ENCODE results near the gene FAM43A. TPM values are rescaled to one million over a fixed set of nuclear protein-coding genes. Genes with fewer than 3 reads are reported as not detected.
A peak's percentile ranks its signal among the peaks of the same experiment; 100 is the strongest.

The FAM43A gene
- total RNA-seq, 1 donor from 2014 or later, result 27.2 TPM

GRCh38 chr3:194673761-194674160 lies 11.9 kb upstream of the FAM43A start:
- ATAC-seq (ENCODE audit: low read depth), result no peak
- H3K27ac Mint-ChIP-seq, result no peak overlapping the region

DNA sequence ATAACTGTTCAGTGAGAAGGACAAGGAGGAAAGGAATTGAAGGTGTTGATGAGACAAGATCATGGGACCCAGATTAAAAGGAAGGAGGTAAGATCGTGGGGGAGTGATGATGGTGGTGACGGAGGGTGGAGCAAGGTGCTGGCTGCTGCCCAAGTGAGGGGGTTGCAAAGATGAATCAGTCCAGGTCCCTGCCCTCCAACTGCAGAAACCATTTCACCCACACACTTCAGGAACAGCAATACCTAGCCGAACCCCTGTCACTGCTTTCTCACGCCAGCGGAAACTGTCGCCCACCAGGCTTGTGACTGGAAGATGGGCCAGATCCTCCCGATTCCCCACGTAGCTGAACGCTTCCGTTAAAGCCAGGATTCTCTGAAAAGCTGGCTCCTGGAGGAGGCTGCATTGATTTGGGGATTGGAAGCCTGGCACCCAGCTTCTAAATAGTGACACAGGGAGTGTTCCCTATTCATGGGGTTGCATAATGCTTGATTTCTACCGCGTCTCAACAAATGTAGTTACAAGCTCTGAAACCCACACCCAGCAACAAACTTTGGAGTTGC lies 10.5 kb upstream of the FAM43A start:
- Mint-ChIP-seq H3K27ac (no peak overlapping the region), H3K4me1 (peaks cover 19% of the 10 kb centered on the region), H3K36me3 (ENCODE audit: low read depth) (peaks cover 13% of the 10 kb centered on the region), H3K9me3 (no peaks in the 10 kb centered on the region), H3K27me3 (peaks cover 6% of the 10 kb centered on the region), H3K4me3 (no peak overlapping the region)
- no peak for TF ChIP-seq CTCF (IDR thresholded peaks at IDR 0.05)
- POLR2A ChIA-PET, result interaction anchor here (5.6 kb wide), 1 partner anchor 10 kb away, joined by 127 read pairs; the partner anchor contains the start of gene FAM43A
- ATAC-seq (ENCODE audit: low read depth), result no peak
- CTCF ChIA-PET, result interaction anchor here (0.8 to 1.8 kb wide), 3 partner anchors 7 to 586 kb away, joined by 3 to 9 read pairs (median 4); no protein-coding TSS in a partner anchor
- DNase-seq, result no peak
- intact Hi-C loops (cut with micrococcal nuclease), result no loop called here

More at GRCh38 chr3:194673761-194674160, 11.9 kb upstream of the FAM43A start:
- Mint-ChIP-seq H3K4me3 (peak overlapping the region; percentile 11), H3K4me1 (peaks cover 19% of the 10 kb centered on the region), H3K9me3 (no peaks in the 10 kb centered on the region), H3K36me3 (ENCODE audit: low read depth) (peaks cover 24% of the 10 kb centered on the region), H3K27me3 (peaks cover 6% of the 10 kb centered on the region)
- TF ChIP-seq CTCF (IDR thresholded peaks at IDR 0.05), result no peak
- POLR2A ChIA-PET, result interaction anchor here (5.6 kb wide), 1 partner anchor 11 kb away, joined by 127 read pairs; the partner anchor contains the start of gene FAM43A
- CTCF ChIA-PET, result interaction anchor here (0.9 to 3.7 kb wide), 6 partner anchors 9 to 597 kb away, joined by 3 to 38 read pairs (median 4); partner anchors contain the start of genes FAM43A and XXYLT1
- intact Hi-C loops (cut with micrococcal nuclease), result loop anchor here (2.0 kb wide), 3 partner anchors 13 to 1233 kb away; partner anchors contain the start of gene ACAP2
- no peak for DNase-seq

GRCh38 chr3:194675680-194676079 lies 10.0 kb upstream of the FAM43A start:
- no peaks in the 10 kb centered on the region for H3K9me3 Mint-ChIP-seq
- peaks cover 15% of the 10 kb centered on the region for H3K4me1 Mint-ChIP-seq
- H3K27me3 Mint-ChIP-seq, result peaks cover 6% of the 10 kb centered on the region
- TF ChIP-seq CTCF (IDR thresholded peaks at IDR 0.05), result no peak
- H3K27ac Mint-ChIP-seq, result no peak overlapping the region
- ATAC-seq (ENCODE audit: low read depth), result no peak
- POLR2A ChIA-PET, result interaction anchor here (5.6 kb wide), 1 partner anchor 9 kb away, joined by 127 read pairs; the partner anchor contains the start of gene FAM43A
- DNase-seq, result no peak
- CTCF ChIA-PET, result interaction anchor here (0.8 to 1.8 kb wide), 2 partner anchors 575 to 585 kb away, joined by 3 to 4 read pairs; no protein-coding TSS in a partner anchor
- H3K4me3 Mint-ChIP-seq, result no peak overlapping the region
- intact Hi-C loops (cut with micrococcal nuclease), result no loop called here
- peaks cover 13% of the 10 kb centered on the region for H3K36me3 Mint-ChIP-seq (ENCODE audit: low read depth)

GRCh38 chr3:194676471-194676870 lies 9.2 kb upstream of the FAM43A start:
- POLR2A ChIA-PET, result no interaction called here
- intact Hi-C loops (cut with micrococcal nuclease), result no loop called here
- CTCF ChIA-PET, result no interaction called here
- Mint-ChIP-seq H3K9me3 (no peaks in the 10 kb centered on the region), H3K4me1 (peaks cover 7% of the 10 kb centered on the region), H3K27ac (no peak overlapping the region), H3K4me3 (no peak overlapping the region), H3K36me3 (ENCODE audit: low read depth) (peaks cover 10% of the 10 kb centered on the region), H3K27me3 (peaks cover 6% of the 10 kb centered on the region)
- no peak for ATAC-seq (ENCODE audit: low read depth)
- TF ChIP-seq CTCF (IDR thresholded peaks at IDR 0.05), result no peak
- no peak for DNase-seq

GRCh38 chr3:194680888-194681615 lies 4.6 kb upstream of the FAM43A start:
- CTCF ChIA-PET, result interaction anchor here (0.9 to 8.0 kb wide), 6 partner anchors 10 to 582 kb away, joined by 4 to 176 read pairs (median 38); partner anchors contain the start of gene LSG1
- TF ChIP-seq CTCF (IDR thresholded peaks at IDR 0.05), result no peak
- POLR2A ChIA-PET, result interaction anchor here (1.7 to 7.9 kb wide), 2 partner anchors 8 to 10 kb away, joined by 3 to 127 read pairs; partner anchors contain the start of gene LSG1
- H3K4me3 Mint-ChIP-seq, result no peak overlapping the region
- peaks cover 31% of the 10 kb centered on the region for H3K4me1 Mint-ChIP-seq
- intact Hi-C loops (cut with micrococcal nuclease), result loop anchor here (10.0 kb wide), 1 partner anchor 1954 kb away; the partner anchor contains the start of gene NRROS
- peaks cover 4% of the 10 kb centered on the region for H3K36me3 Mint-ChIP-seq (ENCODE audit: low read depth)
- peaks cover 2% of the 10 kb centered on the region for H3K27me3 Mint-ChIP-seq
- DNase-seq, result no peak
- H3K9me3 Mint-ChIP-seq, result no peaks in the 10 kb centered on the region
- no peak overlapping the region for H3K27ac Mint-ChIP-seq
- ATAC-seq (ENCODE audit: low read depth), result no peak
